Central memory CD4-positive, alpha-beta T cell (primary cell): ENCODE results near the gene TBC1D22A.

ENCODE experiments used
- DNase-seq: peaks from one replicate; pipeline ENCODE4 v3.0.0; 2022

The TBC1D22A gene

GRCh38 chr22:46843821-46844255 is 81.4 kb downstream of the TBC1D22A start:
- no peak for DNase-seq

- no peak for DNase-seq
These were observed 82.3 kb downstream of the TBC1D22A start for GRCh38 chr22:46844606-46845210.

GRCh38 chr22:46845296-46846149 is 83.1 kb downstream of the TBC1D22A start:
- no peak for DNase-seq

- DNase-seq, result no peak
These were observed 83.8 kb downstream of the TBC1D22A start for GRCh38 chr22:46846150-46846831.

- no peak for DNase-seq
These were observed 84.4 kb downstream of the TBC1D22A start for GRCh38 chr22:46846832-46847355.

- no peak for DNase-seq
These were observed 85.7 kb downstream of the TBC1D22A start for GRCh38 chr22:46848197-46848596.

- no peak for DNase-seq
These were observed 86.7 kb downstream of the TBC1D22A start for GRCh38 chr22:46849101-46849500.

- no peak for DNase-seq
These were observed 87.5 kb downstream of the TBC1D22A start for GRCh38 chr22:46849951-46850350.

- DNase-seq, result no peak
These were observed 88.9 kb downstream of the TBC1D22A start for GRCh38 chr22:46851311-46851710.

- DNase-seq, result no peak
These were observed 89.5 kb downstream of the TBC1D22A start for GRCh38 chr22:46851941-46852340.

- DNase-seq, result no peak
These were observed 90.3 kb downstream of the TBC1D22A start for GRCh38 chr22:46852771-46853170.

- DNase-seq, result no peak
These were observed 90.7 kb downstream of the TBC1D22A start for GRCh38 chr22:46853191-46853590.

GRCh38 chr22:46854125-46854870 is 91.8 kb downstream of the TBC1D22A start:
- DNase-seq, result no peak

- DNase-seq, result no peak
These were observed 93.2 kb downstream of the TBC1D22A start for GRCh38 chr22:46855681-46856080.

GRCh38 chr22:46856661-46857060 is 94.2 kb downstream of the TBC1D22A start:
- DNase-seq, result no peak

- no peak for DNase-seq
These were observed 94.9 kb downstream of the TBC1D22A start for GRCh38 chr22:46857142-46857884.

GRCh38 chr22:46857885-46858143 is 95.4 kb downstream of the TBC1D22A start:
- no peak for DNase-seq

- DNase-seq, result no peak
These were observed 95.8 kb downstream of the TBC1D22A start for GRCh38 chr22:46858181-46858771.

- no peak for DNase-seq
These were observed 98.1 kb downstream of the TBC1D22A start for GRCh38 chr22:46860562-46860961.

- DNase-seq, result no peak
These were observed 99.3 kb downstream of the TBC1D22A start for GRCh38 chr22:46861468-46862367.
